ENCODE data around the gene CLBA1. TPM values are rescaled to one million over a fixed set of nuclear protein-coding genes. Genes with fewer than 3 reads are reported as not detected.
"Not testable (repeated sequence)": the region's sequence is repeated elsewhere in the genome, so short reads cannot be mapped to it uniquely, and the experiment has no call there.

CLBA1 gene
- total and polyA plus RNA-seq, 11 donors: 0.76 to 3.7 (median 2.6) TPM

DNA sequence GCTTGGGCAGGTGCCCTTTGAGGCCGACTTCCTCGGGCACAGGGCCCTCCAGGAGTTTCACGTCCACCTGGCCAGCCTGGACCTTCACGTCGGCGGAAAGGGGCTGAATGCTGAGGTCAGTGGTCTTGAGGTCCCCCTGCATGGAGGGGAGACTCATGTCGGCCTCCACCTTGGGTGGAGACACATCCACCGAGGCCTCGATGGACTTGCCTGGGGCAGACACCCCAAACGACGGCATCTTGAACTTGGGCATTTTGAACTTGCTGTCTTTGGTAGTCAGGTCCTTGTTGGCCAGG lies 36.9 kb upstream of the CLBA1 start:
- intact Hi-C loops (cut with DNase I): no loop called here
- H3K4me1 ChIP-seq: no peaks in the 10 kb centered on the region
- 88 to 96% (median 94%) methylated on average over 8 to 11 of the region's 11 CpGs; no CpG with 5 or more reads in 1 of the 4 donors for WGBS, 4 donors

DNA sequence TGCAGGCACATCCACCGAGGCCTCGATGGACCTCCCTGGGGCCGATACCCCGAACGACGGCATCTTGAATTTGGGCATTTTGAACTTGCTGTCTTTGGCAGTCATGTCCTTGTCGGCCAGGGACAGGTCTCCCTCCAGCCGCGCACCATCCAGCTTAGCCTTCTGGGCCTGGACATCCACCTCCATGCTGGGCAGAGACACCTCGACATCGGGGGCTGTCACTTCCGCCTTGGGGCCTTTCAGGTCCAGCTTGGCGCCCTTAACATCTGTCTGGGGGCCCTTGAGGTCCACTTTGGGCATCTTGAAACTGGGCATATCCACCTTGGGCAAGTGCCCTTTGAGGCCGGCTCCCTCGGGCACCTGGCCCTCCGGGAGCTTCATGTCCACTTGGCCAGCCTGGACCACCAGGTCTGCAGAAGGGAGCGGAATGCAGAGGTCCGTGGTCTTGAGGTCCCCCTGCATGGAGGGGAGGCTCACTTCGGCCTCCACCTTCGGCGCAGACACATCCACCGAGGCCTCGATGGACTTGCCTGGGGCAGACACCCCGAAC lies 36.1 kb upstream of the CLBA1 start:
- H3K27ac ChIP-seq; H3K4me3 ChIP-seq; H3K36me3 ChIP-seq; H3K27me3 ChIP-seq; H3K9me3 ChIP-seq; intact Hi-C loops (cut with DNase I); ATAC-seq; H3K4me1 ChIP-seq: not testable (repeated sequence)
- DNase-seq: peak in 2 of 5 donors; percentile 8 to 29
- WGBS, 4 donors: 91 to 96% (median 94%) methylated on average over 8 to 24 of the region's 24 CpGs

More for the DNA sequence above, 36.9 kb upstream of the CLBA1 start:
- no peak for ATAC-seq
- Histone ChIP-seq H3K4me3 (no peak overlapping the region), H3K27ac (no peak overlapping the region), H3K27me3 (no peaks in the 10 kb centered on the region), H3K36me3 (no peaks in the 10 kb centered on the region), H3K9me3 (no peaks in the 10 kb centered on the region)
- TF ChIP-seq POLR2A (IDR thresholded peaks at IDR 0.05): no peak
- TF ChIP-seq, protein P1, sequence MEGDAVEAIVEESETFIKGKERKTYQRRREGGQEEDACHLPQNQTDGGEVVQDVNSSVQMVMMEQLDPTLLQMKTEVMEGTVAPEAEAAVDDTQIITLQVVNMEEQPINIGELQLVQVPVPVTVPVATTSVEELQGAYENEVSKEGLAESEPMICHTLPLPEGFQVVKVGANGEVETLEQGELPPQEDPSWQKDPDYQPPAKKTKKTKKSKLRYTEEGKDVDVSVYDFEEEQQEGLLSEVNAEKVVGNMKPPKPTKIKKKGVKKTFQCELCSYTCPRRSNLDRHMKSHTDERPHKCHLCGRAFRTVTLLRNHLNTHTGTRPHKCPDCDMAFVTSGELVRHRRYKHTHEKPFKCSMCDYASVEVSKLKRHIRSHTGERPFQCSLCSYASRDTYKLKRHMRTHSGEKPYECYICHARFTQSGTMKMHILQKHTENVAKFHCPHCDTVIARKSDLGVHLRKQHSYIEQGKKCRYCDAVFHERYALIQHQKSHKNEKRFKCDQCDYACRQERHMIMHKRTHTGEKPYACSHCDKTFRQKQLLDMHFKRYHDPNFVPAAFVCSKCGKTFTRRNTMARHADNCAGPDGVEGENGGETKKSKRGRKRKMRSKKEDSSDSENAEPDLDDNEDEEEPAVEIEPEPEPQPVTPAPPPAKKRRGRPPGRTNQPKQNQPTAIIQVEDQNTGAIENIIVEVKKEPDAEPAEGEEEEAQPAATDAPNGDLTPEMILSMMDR (IDR thresholded peaks at IDR 0.05): no peak
- peak in 2 of 5 donors; percentile 17 to 51 for DNase-seq

DNA sequence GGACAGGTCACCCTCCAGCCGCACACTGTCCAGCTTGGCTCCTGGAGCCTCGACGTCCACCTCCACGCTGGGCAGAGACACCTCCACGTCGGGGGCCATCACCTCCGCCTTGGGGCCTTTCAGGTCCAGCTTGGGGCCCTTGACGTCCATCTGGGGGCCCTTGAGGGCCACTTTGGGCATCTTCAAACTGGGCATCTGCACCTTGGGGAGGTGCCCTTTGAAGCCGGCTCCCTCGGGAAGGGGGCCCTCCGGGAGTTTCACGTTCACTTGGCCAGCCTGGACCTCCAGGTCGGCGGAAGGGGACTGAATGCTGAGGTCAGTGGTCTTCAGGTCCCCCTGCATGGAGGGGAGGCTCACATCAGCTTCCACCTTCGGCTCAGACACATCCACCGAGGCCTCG lies 35.6 kb upstream of the CLBA1 start:
- Histone ChIP-seq H3K36me3 (no peaks in the 10 kb centered on the region), H3K4me1 (no peaks in the 10 kb centered on the region), H3K4me3 (no peak overlapping the region), H3K27me3 (no peaks in the 10 kb centered on the region), H3K27ac (no peak overlapping the region), H3K9me3 (no peaks in the 10 kb centered on the region)
- 89 to 92% (median 91%) methylated on average over 13 to 17 of the region's 17 CpGs for WGBS, 4 donors
- DNase-seq (peak in 2 of 5 donors; percentile 6 to 55), ATAC-seq (no peak)
- TF ChIP-seq POLR2A (IDR thresholded peaks at IDR 0.05): no peak
- TF ChIP-seq, protein P1 (IDR thresholded peaks at IDR 0.05): no peak
- intact Hi-C loops (cut with DNase I): no loop called here

DNA sequence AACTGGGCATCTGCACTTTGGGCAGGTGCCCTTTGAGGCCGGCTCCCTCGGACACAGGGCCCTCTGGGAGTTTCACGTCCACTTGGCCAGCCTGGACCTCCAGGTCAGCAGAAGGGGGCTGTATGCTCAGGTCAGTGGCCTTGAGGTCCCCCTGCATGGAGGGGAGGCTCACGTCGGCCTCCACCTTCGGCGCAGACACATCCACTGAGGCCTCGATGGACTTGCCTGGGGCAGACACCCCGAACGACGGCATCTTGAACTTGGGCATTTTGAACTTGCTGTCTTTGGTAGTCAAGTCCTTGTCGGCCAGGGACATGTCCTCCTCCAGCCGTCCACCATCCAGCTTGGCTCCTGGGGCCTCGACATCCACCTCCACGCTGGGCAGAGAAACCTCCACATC lies 34.9 kb upstream of the CLBA1 start:
- H3K27ac ChIP-seq; ATAC-seq; H3K4me1 ChIP-seq; H3K9me3 ChIP-seq; H3K36me3 ChIP-seq; intact Hi-C loops (cut with DNase I); H3K4me3 ChIP-seq; H3K27me3 ChIP-seq: not testable (repeated sequence)
- 84 to 94% (median 92%) methylated on average over 10 to 15 of the region's 15 CpGs for whole genome bisulfite sequencing, 4 donors
- peak in 1 of 5 donors; percentile 3 for DNase-seq

DNA sequence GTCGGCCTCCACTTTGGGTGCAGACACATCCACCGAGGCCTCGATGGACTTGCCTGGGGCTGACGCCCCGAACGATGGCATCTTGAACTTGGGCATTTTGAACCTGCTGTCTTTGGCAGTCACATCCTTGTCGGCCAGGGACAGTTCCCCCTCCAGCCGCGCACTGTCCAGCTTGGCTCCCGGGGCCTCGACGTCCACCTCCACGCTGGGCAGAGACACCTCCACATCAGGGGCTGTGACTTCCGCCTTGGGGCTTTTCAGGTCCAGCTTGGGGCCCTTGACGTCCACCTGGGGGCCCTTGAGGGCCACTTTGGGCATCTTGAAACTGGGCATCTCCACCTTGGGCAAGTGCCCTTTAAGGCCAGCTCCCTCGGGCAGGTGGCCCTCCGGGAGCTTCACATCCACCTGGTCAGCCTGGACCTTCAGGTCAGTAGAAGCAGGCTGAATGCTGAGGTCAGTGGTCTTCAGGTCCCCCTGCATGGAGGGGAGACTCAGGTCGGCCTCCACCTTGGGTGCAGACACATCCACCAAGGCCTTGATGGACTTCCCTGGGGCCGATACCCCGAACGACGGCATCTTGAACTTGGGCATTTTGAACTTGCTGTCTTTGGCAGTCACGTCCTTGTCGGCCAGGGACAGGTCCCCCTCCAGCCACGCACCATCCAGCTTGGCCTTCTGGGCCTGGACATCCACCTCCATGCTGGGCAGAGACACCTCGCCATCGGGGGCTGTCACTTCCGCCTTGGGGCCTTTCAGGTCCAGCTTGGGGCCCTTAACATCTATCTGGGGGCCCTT lies 33.5 kb upstream of the CLBA1 start:
- H3K9me3 ChIP-seq; ATAC-seq; intact Hi-C loops (cut with DNase I); H3K4me1 ChIP-seq; H3K36me3 ChIP-seq; H3K27ac ChIP-seq; H3K4me3 ChIP-seq: not testable (repeated sequence)
- 81 to 94% (median 85%) methylated on average over 23 to 28 of the region's 28 CpGs for WGBS, 4 donors
- DNase-seq: peak in 2 of 5 donors; percentile 17 to 55
- peaks cover 0 to 11% (median 0%) of the 10 kb centered on the region in 9 donors for H3K27me3 ChIP-seq

All from heart left ventricle (tissue), 16 donors.